H1 (cell line): ENCODE data around the gene CALHM2. TPM values are rescaled to one million over a fixed set of nuclear protein-coding genes. Genes with fewer than 3 reads are reported as not detected.

Source experiments
- CTCF ChIA-PET: fragments of 300-600 bp; sonication (Branson Sonifier 250); formaldehyde crosslinking; loops from one replicate; lab custom pipeline; 2021; ENCODE audit not compliant: partially characterized antibody; lab: Charles Lee
- POLR2A ChIA-PET: fragments of 300-600 bp; sonication (Branson Sonifier 250); formaldehyde crosslinking; loops from one replicate; lab custom pipeline; 2021; ENCODE audit warnings: inconsistent platforms; ENCODE audit not compliant: partially characterized antibody; lab: Charles Lee
- DNase-seq, 2 experiments: peaks; one replicate each; pipeline versions ENCODE4 v3.0.0 to v3.0.0-alpha.2; 2010 to 2022; ENCODE audit warnings: low spot score in 2 of 2, low read depth in 1 of 2, mixed read lengths in 1 of 2
- FAIRE-seq: peaks from 2 replicates; lab custom pipeline; 2011; peaks lifted over from hg19 to GRCh38; lab: Jason Lieb, UNC
- H2AFZ ChIP-seq: 2 replicates; pipeline ENCODE4 v1.8.1; 2012; ENCODE audit warnings: low read length, inconsistent platforms
- H2AK5ac ChIP-seq: 2 replicates; pipeline ENCODE4 v1.6.1; 2013; ENCODE audit warnings: low read depth, low read length
- H2BK120ac ChIP-seq: replicated peaks from 2 replicates; pipeline ENCODE3; 2013; ENCODE audit warnings: low read depth, low read length, inconsistent platforms
- H2BK12ac ChIP-seq: 2 replicates; pipeline ENCODE4 v1.6.1; 2013; ENCODE audit warnings: low read depth, low read length
- H2BK15ac ChIP-seq: 2 replicates; pipeline ENCODE4 v1.6.1; 2013; ENCODE audit warnings: low read length
- H2BK20ac ChIP-seq: 2 replicates; pipeline ENCODE4 v1.6.1; 2013; ENCODE audit warnings: low read length
- H2BK5ac ChIP-seq: 2 replicates; pipeline ENCODE4 v1.6.1; 2013; ENCODE audit warnings: low read depth, low read length
- H3K14ac ChIP-seq: 2 replicates; pipeline ENCODE4 v1.6.1; 2013; ENCODE audit warnings: inconsistent platforms; ENCODE audit not compliant: insufficient read length
- H3K18ac ChIP-seq: 2 replicates; pipeline ENCODE4 v1.6.1; 2013; ENCODE audit warnings: low read length; ENCODE audit errors: extremely low read depth
- H3K23ac ChIP-seq: 2 replicates; pipeline ENCODE4 v1.6.1; 2013; ENCODE audit warnings: inconsistent platforms; ENCODE audit not compliant: insufficient read length
- H3K23me2 ChIP-seq: 2 replicates; pipeline ENCODE4 v1.6.1; 2013; ENCODE audit warnings: low read depth, low read length
- H3K27ac ChIP-seq: 2 replicates; pipeline ENCODE4 v1.6.1; 2011; ENCODE audit warnings: low read depth, low read length, inconsistent platforms
- H3K27me3 ChIP-seq, 4 experiments: replicated peaks in 1 of 4; 1 replicate in 1 of 4; 2 replicates in 3 of 4; pipeline versions ENCODE4 v1.6.1 to v1.8.1; 2011 to 2013; ENCODE audit warnings: low read length in 3 of 4, mild to moderate bottlenecking in 3 of 4, inconsistent platforms in 2 of 4, mixed read lengths in 2 of 4, moderate library complexity in 1 of 4; ENCODE audit not compliant: control insufficient read depth in 3 of 4, insufficient read depth in 3 of 4; ENCODE audit errors: extremely low read depth in 1 of 4
- H3K36me3 ChIP-seq, 4 experiments: 2 replicates each; pipeline versions ENCODE4 v1.6.1 to v1.8.1; 2011 to 2013; ENCODE audit warnings: mild to moderate bottlenecking in 4 of 4, low read length in 3 of 4, moderate library complexity in 2 of 4, control low read depth in 1 of 4, inconsistent platforms in 1 of 4; ENCODE audit not compliant: insufficient read depth in 4 of 4, control insufficient read depth in 2 of 4
- H3K4ac ChIP-seq: replicated peaks from 2 replicates; pipeline ENCODE3; 2013; ENCODE audit warnings: low read length, low read depth, mixed read lengths, inconsistent platforms; ENCODE audit not compliant: insufficient read length
- H3K4me1 ChIP-seq, 4 experiments: replicated peaks in 1 of 4; 1 replicate in 1 of 4; 2 replicates in 3 of 4; pipeline versions ENCODE4 v1.6.1 to v1.8.1; 2011 to 2013; ENCODE audit warnings: low read length in 3 of 4, inconsistent platforms in 2 of 4, mixed read lengths in 1 of 4; ENCODE audit not compliant: insufficient read depth in 4 of 4, control insufficient read depth in 3 of 4
- H3K4me2 ChIP-seq, 2 experiments: 2 replicates each; pipeline versions ENCODE4 v1.6.1 to v1.8.1; 2011 to 2013; ENCODE audit warnings: low read depth in 2 of 2, low read length in 2 of 2, control low read depth in 1 of 2, inconsistent platforms in 1 of 2, mild to moderate bottlenecking in 1 of 2; ENCODE audit not compliant: insufficient read depth in 1 of 2
- H3K4me3 ChIP-seq, 4 experiments: fragments of 200-600, 300-600 bp in 1 of 4; sonication (generic), shearing (Covaris generic), sonication (Bioruptor Twin) in 1 of 4; 2 replicates each; pipeline versions ENCODE4 v1.5.1 to v1.8.1; 2011 to 2016; ENCODE audit warnings: low read length in 4 of 4, low read depth in 3 of 4, control low read depth in 2 of 4, inconsistent platforms in 2 of 4, mild to moderate bottlenecking in 2 of 4, mixed read lengths in 1 of 4, moderate library complexity in 1 of 4; ENCODE audit not compliant: insufficient read depth in 2 of 4; ENCODE audit errors: extremely low read depth in 1 of 4
- H3K56ac ChIP-seq: replicated peaks from 2 replicates; pipeline ENCODE3; 2013; ENCODE audit warnings: low read depth, mild to moderate bottlenecking, mixed read lengths, low read length, inconsistent platforms; ENCODE audit not compliant: insufficient read length
- H3K79me1 ChIP-seq: 2 replicates; pipeline ENCODE4 v1.6.1; 2013; ENCODE audit warnings: low read depth, low read length, control low read depth
- H3K79me2 ChIP-seq, 2 experiments: 2 replicates each; pipeline versions ENCODE4 v1.6.1 to v1.8.1; 2012 to 2013; ENCODE audit warnings: low read length in 2 of 2, mild to moderate bottlenecking in 2 of 2, inconsistent platforms in 1 of 2; ENCODE audit not compliant: insufficient read depth in 2 of 2, control insufficient read depth in 1 of 2
- H3K9ac ChIP-seq, 4 experiments: replicated peaks in 1 of 4; 1 replicate in 1 of 4; 2 replicates in 3 of 4; pipeline versions ENCODE4 v1.6.1 to v1.8.1; 2011 to 2013; ENCODE audit warnings: low read depth in 3 of 4, low read length in 3 of 4, control low read depth in 2 of 4, mild to moderate bottlenecking in 2 of 4, moderate library complexity in 2 of 4, inconsistent platforms in 1 of 4; ENCODE audit errors: extremely low read depth in 1 of 4
- H3K9me3 ChIP-seq, 2 experiments: 2 replicates each; pipeline versions ENCODE4 v1.6.1 to v1.8.1; 2012 to 2013; ENCODE audit warnings: mild to moderate bottlenecking in 2 of 2, moderate library complexity in 2 of 2, control low read depth in 1 of 2, inconsistent platforms in 1 of 2, low read depth in 1 of 2, low read length in 1 of 2, mixed read lengths in 1 of 2; ENCODE audit not compliant: insufficient read depth in 2 of 2
- H4K20me1 ChIP-seq, 2 experiments: replicated peaks in 1 of 2; 2 replicates each; pipeline versions ENCODE3 to v1.8.1; 2011 to 2013; ENCODE audit warnings: inconsistent platforms in 2 of 2, low read length in 2 of 2, mild to moderate bottlenecking in 1 of 2; ENCODE audit not compliant: insufficient read depth in 2 of 2, control insufficient read depth in 1 of 2
- H4K5ac ChIP-seq: 2 replicates; pipeline ENCODE4 v1.6.1; 2013; ENCODE audit warnings: low read length, low read depth, mixed read lengths, inconsistent platforms; ENCODE audit not compliant: insufficient read length
- H4K8ac ChIP-seq: 2 replicates; pipeline ENCODE4 v1.8.0; 2013; ENCODE audit warnings: mild to moderate bottlenecking, moderate library complexity, low read length, inconsistent platforms; ENCODE audit not compliant: insufficient read depth; ENCODE audit errors: extremely low read depth
- H4K91ac ChIP-seq: replicated peaks from 2 replicates; pipeline ENCODE3; 2013; ENCODE audit warnings: low read length, mixed read lengths, inconsistent platforms; ENCODE audit not compliant: insufficient read length
- ATF3 ChIP-seq: IDR thresholded peaks from 2 replicates; pipeline ENCODE4 v1.6.1; 2011; ENCODE audit warnings: low read depth, mild to moderate bottlenecking, low read length; ENCODE audit not compliant: insufficient read depth
- FOSL1 ChIP-seq: IDR thresholded peaks from 2 replicates; pipeline ENCODE4 v1.6.1; 2011; ENCODE audit warnings: mild to moderate bottlenecking, low read depth, low read length, moderate library complexity; ENCODE audit not compliant: insufficient read depth
- JUN ChIP-seq: IDR thresholded peaks from 2 replicates; pipeline ENCODE4 v1.6.1; 2011; ENCODE audit warnings: low read depth, mild to moderate bottlenecking, improper control_type of control experiment, low read length
- JUND ChIP-seq: IDR thresholded peaks from 2 replicates; pipeline ENCODE4 v1.6.1; 2011; ENCODE audit warnings: mild to moderate bottlenecking, improper control_type of control experiment, low read length
- PHF8 ChIP-seq: fragments of 200-600 bp; sonication (generic); conservative IDR thresholded peaks from 2 replicates; pipeline ENCODE4 v1.7.1; 2012; ENCODE audit warnings: low read depth, mild to moderate bottlenecking, inconsistent platforms, low read length, moderate library complexity
- RFX5 ChIP-seq: IDR thresholded peaks from 2 replicates; pipeline ENCODE4 v1.6.1; 2011; ENCODE audit warnings: low read depth, low read length, improper control_type of control experiment, borderline replicate concordance
- RXRA ChIP-seq: IDR thresholded peaks from 2 replicates; pipeline ENCODE4 v1.6.1; 2011; ENCODE audit warnings: low read depth, mild to moderate bottlenecking, low read length, moderate library complexity; ENCODE audit not compliant: insufficient read depth
- SIRT6 ChIP-seq: IDR thresholded peaks from one replicate; pipeline ENCODE4 v1.7.1; 2012; ENCODE audit warnings: low read length, inconsistent platforms
- SP4 ChIP-seq: IDR thresholded peaks from 2 replicates; pipeline ENCODE4 v1.6.1; 2012; ENCODE audit warnings: low read length, inconsistent platforms
- ZNF274 ChIP-seq: IDR thresholded peaks from 2 replicates; pipeline ENCODE4 v1.7.0; 2012; ENCODE audit warnings: low read length, borderline replicate concordance; ENCODE audit errors: extremely low read depth
- WGBS, 2 experiments: shearing (Covaris generic) in 1 of 2; methylation state at CpG; one replicate each; pipeline versions ENCODE4 v1.1.6 to v1.1.7; 2013 to 2015; ENCODE audit warnings: low lambda C conversion rate in 2 of 2, mixed read lengths in 2 of 2, inconsistent platforms in 1 of 2, low coverage in 1 of 2, missing lambda C conversion rate in 1 of 2; ENCODE audit not compliant: insufficient replicate concordance in 2 of 2, insufficient coverage in 1 of 2, insufficient read length in 1 of 2; ENCODE audit errors: extremely low coverage in 1 of 2, missing lambda C conversion rate in 1 of 2; 5-methylcytosine and 5-hydroxymethylcytosine counted together
- polyA plus RNA-seq, 7 experiments: library from polyadenylated mRNA; depleted of rRNA in 3 of 7; stranded (reverse) in 5 of 7; unstranded in 2 of 7; fragments of >200 nt in 5 of 7; fragments of 200-250 nt in 2 of 7; gene quantifications; 1 replicate in 5 of 7; 2 replicates in 1 of 7; 4 replicates in 1 of 7; pipeline versions ENCODE4 v1.2.1 to v1.2.3, GENCODE V29; 2011 to 2013; ENCODE audit warnings: missing spikeins in 2 of 7, mixed read lengths in 2 of 7
- total RNA-seq: library from RNA; stranded (reverse); fragmentation: NEBNext Ultra II Directional; extraction: Animal tissue kit (Norgen Biotek cat#: 25700); gene quantifications from 2 replicates; pipeline ENCODE4 v1.2.1, GENCODE V29; 2021

CALHM2 gene
- total and polyA plus RNA-seq, 2 of the 8 experiments (the other 6 are each of a cell fraction or from before 2014, with no cell fraction given), result 1.2 to 2.4 TPM

DNA sequence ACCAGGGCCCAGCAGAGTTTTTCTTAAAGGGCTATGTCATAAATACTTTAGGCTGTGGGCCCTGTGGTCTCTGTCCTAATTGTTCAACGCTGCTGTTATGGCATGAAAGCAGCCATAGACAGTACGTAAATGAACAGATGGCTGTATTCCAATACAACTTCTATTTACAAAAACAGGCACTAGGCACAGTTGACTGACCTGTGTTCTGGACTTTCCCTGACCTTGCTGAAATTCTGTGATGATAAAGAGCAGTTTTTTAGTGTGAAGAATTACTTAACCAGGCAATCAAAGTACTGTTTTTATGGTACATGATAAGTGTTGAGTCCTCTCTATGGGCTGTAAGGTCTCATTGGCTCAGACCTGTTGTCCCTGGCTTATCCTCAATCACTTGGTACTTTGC is 38.6 kb downstream of the CALHM2 start:
- H3K4me1 ChIP-seq, result no peaks in the 10 kb centered on the region
- H3K4me3 ChIP-seq, result no peak overlapping the region
- H2BK15ac ChIP-seq, result no peak overlapping the region
- no peak overlapping the region for H3K18ac ChIP-seq
- ChIA-PET CTCF (no interaction called here), POLR2A (no interaction called here)
- no peak overlapping the region for H2BK12ac ChIP-seq
- 100% methylated on average over 2 of the region's 2 CpGs; no CpG with 5 or more reads in 1 of the 2 experiments for WGBS, 2 experiments
- H2BK5ac ChIP-seq, result no peak overlapping the region
- FAIRE-seq, result no peak
- no peak overlapping the region for H2BK20ac ChIP-seq
- no peak for TF ChIP-seq RXRA
- no peak for TF ChIP-seq PHF8
- no peak for TF ChIP-seq ATF3
- no peak for TF ChIP-seq SIRT6
- no peak for TF ChIP-seq SP4
- TF ChIP-seq FOSL1, result no peak
- no peak for TF ChIP-seq RFX5
- no peak for TF ChIP-seq JUN
- no peak for TF ChIP-seq JUND
- no peak for TF ChIP-seq ZNF274
- no peak overlapping the region for H3K23ac ChIP-seq
- no peaks in the 10 kb centered on the region for H3K9me3 ChIP-seq
- H3K27ac ChIP-seq, result no peak overlapping the region
- H3K9ac ChIP-seq, result no peak overlapping the region
- H3K36me3 ChIP-seq, result peaks cover 42 to 94% (median 80%) of the 10 kb centered on the region in 4 experiments
- H4K8ac ChIP-seq, result no peak overlapping the region
- H4K91ac ChIP-seq, result no peak overlapping the region
- peaks cover 7 to 9% of the 10 kb centered on the region in 2 experiments for H4K20me1 ChIP-seq
- H3K79me1 ChIP-seq, result no peaks in the 10 kb centered on the region
- H3K4ac ChIP-seq, result no peak overlapping the region
- no peak overlapping the region for H2AFZ ChIP-seq
- no peak overlapping the region for H3K56ac ChIP-seq
- no peak overlapping the region for H4K5ac ChIP-seq
- no peak overlapping the region for H2BK120ac ChIP-seq
- H3K27me3 ChIP-seq, result no peaks in the 10 kb centered on the region
- no peaks in the 10 kb centered on the region for H3K23me2 ChIP-seq
- no peak overlapping the region for H2AK5ac ChIP-seq
- DNase-seq, result no peak
- no peak overlapping the region for H3K14ac ChIP-seq
- no peak overlapping the region for H3K4me2 ChIP-seq
- H3K79me2 ChIP-seq, result no peaks in the 10 kb centered on the region
